Left lung (tissue), 10 donors: ENCODE measurements around the gene TRPV5. TPM values are rescaled to one million over a fixed set of nuclear protein-coding genes. Genes with fewer than 3 reads are reported as not detected.

Source experiments
- ATAC-seq: fragments of 200-7000 bp; cut with Tn5 transposase; one replicate; pipeline ENCODE4 v1.9.1; 2020; ENCODE audit warnings: moderate library complexity
- DNase-seq, 4 donors: peaks; one replicate each; pipeline ENCODE4 v3.0.0-alpha.2; 2013 to 2020
- H3K27ac ChIP-seq, 2 donors: fragments of 200-600 bp; sonication (generic) in 1 of 2; one replicate each; pipeline versions ENCODE4 v1.5.0 to v1.8.0; 2020 to 2021
- H3K27me3 ChIP-seq, 2 donors: fragments of 200-600 bp; sonication (generic) in 1 of 2; one replicate each; pipeline versions ENCODE4 v1.5.0 to v1.8.0; 2020 to 2021
- H3K36me3 ChIP-seq, 2 donors: fragments of 200-600 bp; sonication (generic) in 1 of 2; one replicate each; pipeline versions ENCODE4 v1.5.0 to v1.8.0; 2020 to 2021
- H3K4me1 ChIP-seq, 2 donors: fragments of 200-600 bp; one replicate each; pipeline ENCODE4 v1.8.0; 2021
- H3K4me3 ChIP-seq, 2 donors: fragments of 200-600 bp; sonication (generic) in 1 of 2; one replicate each; pipeline versions ENCODE4 v1.5.0 to v1.8.0; 2020 to 2021; ENCODE audit warnings: mild to moderate bottlenecking in 1 of 2
- H3K9me3 ChIP-seq, 2 donors: fragments of 200-600 bp; sonication (generic) in 1 of 2; one replicate each; pipeline versions ENCODE4 v1.5.0 to v1.8.0; 2020 to 2021
- CTCF ChIP-seq, 2 donors: fragments of 200-600 bp; sonication (generic) in 1 of 2; IDR thresholded peaks; one replicate each; pipeline versions ENCODE4 v1.5.0 to v1.8.0; 2021; ENCODE audit warnings: antibody characterized with exemption in 2 of 2
- intact Hi-C, 2 donors: fragments of 100-400 bp; cut with DNase I; formaldehyde crosslinking; loops; one replicate each; pipeline versions ENCODE4 v1.11.2 to v1.14.2; 2022
- polyA plus RNA-seq, 6 donors: library from polyadenylated mRNA; unstranded; fragments of 120-200 nt; gene quantifications; one replicate each; pipeline ENCODE4 v1.2.1, GENCODE V29; 2013; ENCODE audit not compliant: insufficient read length in 6 of 6
- total RNA-seq, 2 donors: library from RNA; stranded (reverse); fragmentation: NEBNext Ultra II Directional; extraction: Animal tissue kit (Norgen Biotek cat#: 25700); gene quantifications; one replicate each; pipeline ENCODE4 v1.2.1, GENCODE V29; 2021
- donor health status: DM: no; HTN: yes; CAD: no.
- donor health status: DM: no; HTN: no; CAD: no.

The TRPV5 gene
- total and polyA plus RNA-seq, 8 donors: 0.10 to 0.25 (median 0.16) TPM; not detected in 2

GRCh38 chr7:142862351-142862750, 71.2 kb downstream of the TRPV5 start:
- Histone ChIP-seq H3K27ac (no peak overlapping the region), H3K36me3 (no peaks in the 10 kb centered on the region), H3K9me3 (no peaks in the 10 kb centered on the region), H3K4me1 (no peaks in the 10 kb centered on the region), H3K27me3 (peaks cover 3 to 11% of the 10 kb centered on the region in 2 donors), H3K4me3 (no peak overlapping the region)
- intact Hi-C loops: loop anchor here in 1 of 2 donors (10.0 kb wide), 1 partner anchor 142 kb away; no protein-coding TSS in a partner anchor
- no peak for DNase-seq
- ATAC-seq: no peak
- no peak for TF ChIP-seq CTCF (IDR thresholded peaks at IDR 0.05)

- intact Hi-C loops: loop anchor here in 1 of 2 donors (10.0 kb wide), 1 partner anchor 144 kb away; no protein-coding TSS in a partner anchor
- Histone ChIP-seq H3K4me1 (peaks cover 0 to 1% of the 10 kb centered on the region in 2 donors), H3K9me3 (no peaks in the 10 kb centered on the region), H3K4me3 (no peak overlapping the region), H3K27ac (no peak overlapping the region), H3K27me3 (peaks cover 1 to 3% of the 10 kb centered on the region in 2 donors), H3K36me3 (no peaks in the 10 kb centered on the region)
- no peak for ATAC-seq
- no peak for TF ChIP-seq CTCF (IDR thresholded peaks at IDR 0.05)
- no peak for DNase-seq
These were observed 72.6 kb downstream of the TRPV5 start for GRCh38 chr7:142860968-142861367.

- intact Hi-C loops: loop anchor here in 1 of 2 donors (10.0 kb wide), 2 partner anchors 145 to 355 kb away; no protein-coding TSS in a partner anchor
- peak in 2 of 4 donors; percentile 38 to 71 for DNase-seq
These were observed 73.7 kb downstream of the TRPV5 start for GRCh38 chr7:142859829-142860228.

GRCh38 chr7:142859411-142859810, 74.1 kb downstream of the TRPV5 start:
- intact Hi-C loops: loop anchor here in 1 of 2 donors (10.0 kb wide), 1 partner anchor 355 kb away; no protein-coding TSS in a partner anchor

More at GRCh38 chr7:142859829-142860228, 73.7 kb downstream of the TRPV5 start:
- ATAC-seq: no peak
- Histone ChIP-seq H3K27me3 (peaks cover 3 to 12% of the 10 kb centered on the region in 2 donors), H3K27ac (no peak overlapping the region), H3K36me3 (no peaks in the 10 kb centered on the region), H3K4me3 (no peak overlapping the region), H3K9me3 (no peaks in the 10 kb centered on the region), H3K4me1 (peaks cover 0 to 13% of the 10 kb centered on the region in 2 donors)
- no peak for TF ChIP-seq CTCF (IDR thresholded peaks at IDR 0.05)

More at GRCh38 chr7:142859411-142859810, 74.1 kb downstream of the TRPV5 start:
- H3K27ac ChIP-seq: no peak overlapping the region
- TF ChIP-seq CTCF (IDR thresholded peaks at IDR 0.05): no peak
- H3K27me3 ChIP-seq: peaks cover 3 to 12% of the 10 kb centered on the region in 2 donors
- peaks cover 0 to 13% of the 10 kb centered on the region in 2 donors for H3K4me1 ChIP-seq
- no peaks in the 10 kb centered on the region for H3K36me3 ChIP-seq
- ATAC-seq (no peak), DNase-seq (no peak)
- no peak overlapping the region for H3K4me3 ChIP-seq
- no peaks in the 10 kb centered on the region for H3K9me3 ChIP-seq

Other genes starting within 250 kb of the TRPV5 start
- under 1 TPM in 1 of 2 donors, not detected in 1; 0.99 TPM for gene PRSS1, start 184.3 kb downstream of the TRPV5 start, total RNA-seq
- gene PRSS1, start 184.3 kb downstream of the TRPV5 start, polyA plus RNA-seq: not detected
- 10 to 100 TPM in 1 of 2 donors, not detected in 1; 13.1 TPM for gene PRSS2, start 162.8 kb downstream of the TRPV5 start, total RNA-seq
- not detected for gene PRSS2, start 162.8 kb downstream of the TRPV5 start, polyA plus RNA-seq
- 10 to 100 TPM in 1 of 2 donors, 1 to 10 TPM in 1; 6.5 to 12.1 TPM for gene EPHB6, start 78.7 kb downstream of the TRPV5 start, total RNA-seq
- gene EPHB6, start 78.7 kb downstream of the TRPV5 start, polyA plus RNA-seq: 10 to 100 TPM; 22.4 to 42.8 (median 29.2) TPM
- 1 to 10 TPM; 1.1 to 5.0 TPM for gene TRPV6, start 48.0 kb downstream of the TRPV5 start, total RNA-seq
- gene TRPV6, start 48.0 kb downstream of the TRPV5 start, polyA plus RNA-seq: 1 to 10 TPM; 6.0 to 8.5 (median 7.0) TPM
- gene LLCFC1, start 5.7 kb upstream of the TRPV5 start, total RNA-seq: under 1 TPM in 1 of 2 donors, not detected in 1; 0.37 TPM
- gene LLCFC1, start 5.7 kb upstream of the TRPV5 start, polyA plus RNA-seq: under 1 TPM; 0.21 to 0.77 (median 0.50) TPM
- gene KEL, start 28.6 kb upstream of the TRPV5 start, total RNA-seq: under 1 TPM; 0.58 to 0.96 TPM
- gene KEL, start 28.6 kb upstream of the TRPV5 start, polyA plus RNA-seq: 1 to 10 TPM; 1.5 to 3.1 (median 2.2) TPM
- not detected for gene OR9A2, start 93.4 kb upstream of the TRPV5 start, total RNA-seq
- gene OR9A2, start 93.4 kb upstream of the TRPV5 start, polyA plus RNA-seq: not detected
- gene OR6V1, start 118.6 kb upstream of the TRPV5 start, total RNA-seq: not detected
- gene OR6V1, start 118.6 kb upstream of the TRPV5 start, polyA plus RNA-seq: not detected
- 1 to 10 TPM in 1 of 2 donors, not detected in 1; 6.9 TPM for gene PIP, start 198.3 kb upstream of the TRPV5 start, total RNA-seq
- not detected for gene PIP, start 198.3 kb upstream of the TRPV5 start, polyA plus RNA-seq
- gene TAS2R39, start 249.7 kb upstream of the TRPV5 start, total RNA-seq: not detected
- not detected for gene TAS2R39, start 249.7 kb upstream of the TRPV5 start, polyA plus RNA-seq